ENCODE measurements around the gene PPP1R15B.
"Not testable (repeated sequence)": the region's sequence is repeated elsewhere in the genome, so short reads cannot be mapped to it uniquely, and the experiment has no call there.

PPP1R15B gene

DNA sequence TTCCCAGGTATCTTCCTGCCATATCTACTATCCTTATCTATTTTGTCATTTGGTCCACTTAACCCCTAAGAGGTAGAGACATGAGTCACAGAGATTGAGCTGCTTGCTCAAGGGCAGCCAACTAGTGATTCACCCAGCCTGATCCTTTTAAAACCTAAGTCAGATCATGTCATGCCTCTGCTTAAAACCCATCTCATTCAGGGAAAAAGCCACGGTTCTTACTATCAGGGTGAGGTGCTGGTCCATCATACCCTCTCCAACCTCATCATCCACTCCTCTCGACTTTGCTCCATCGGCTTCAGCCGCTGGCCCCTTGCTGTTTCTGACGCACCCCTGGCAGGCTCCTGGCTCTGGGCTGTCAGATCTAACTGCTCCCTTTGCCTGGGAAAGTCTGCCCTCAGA is 14.4 kb upstream of the PPP1R15B start:
- H3K4me3 ChIP-seq (ENCODE audit: insufficient read depth, low read length, poor library complexity, severe bottlenecking) = no peak overlapping the region

GRCh38 chr1:204424621-204425020 is 13.0 kb upstream of the PPP1R15B start:
- Histone ChIP-seq H3K27me3 (ENCODE audit: low read length) (no peaks in the 10 kb centered on the region), H3K9me3 (ENCODE audit: insufficient read depth, low read length) (no peaks in the 10 kb centered on the region), H3K27ac (ENCODE audit: low read depth, low read length) (no peak overlapping the region), H3F3A (ENCODE audit: insufficient read depth) (no peaks in the 10 kb centered on the region), H2AFZ (ENCODE audit: low read depth, low read length, severe bottlenecking) (no peak overlapping the region), H3K79me2 (ENCODE audit: insufficient read depth, low read length) (no peaks in the 10 kb centered on the region), H3K4me2 (ENCODE audit: low read depth, low read length, poor library complexity, severe bottlenecking) (no peak overlapping the region), H3K36me3 (ENCODE audit: low read length) (no peaks in the 10 kb centered on the region), H3K9me2 (replicated peaks; ENCODE audit: insufficient read depth, low read length) (no peaks in the 10 kb centered on the region), H3K4me3 (ENCODE audit: insufficient read depth, low read length, poor library complexity, severe bottlenecking) (no peak overlapping the region), H4K20me1 (ENCODE audit: low read depth, low read length) (no peaks in the 10 kb centered on the region), H3K9ac (ENCODE audit: low read length) (no peak overlapping the region)
- no peak for TF ChIP-seq CTCF (IDR thresholded peaks at IDR 0.05; ENCODE audit: insufficient read depth, low read length, poor library complexity, severe bottlenecking)
- TF ChIP-seq EZH2phosphoT487 (conservative IDR thresholded peaks at IDR 0.05; ENCODE audit: low read length) = no peak

More for the DNA sequence above, 14.4 kb upstream of the PPP1R15B start:
- Histone ChIP-seq H4K20me1 (ENCODE audit: low read depth, low read length) (no peaks in the 10 kb centered on the region), H3K9me2 (replicated peaks; ENCODE audit: insufficient read depth, low read length) (no peaks in the 10 kb centered on the region), H3K9me3 (ENCODE audit: insufficient read depth, low read length) (no peaks in the 10 kb centered on the region), H3K36me3 (ENCODE audit: low read length) (no peaks in the 10 kb centered on the region), H3K27ac (ENCODE audit: low read depth, low read length) (no peak overlapping the region), H3F3A (ENCODE audit: insufficient read depth) (no peaks in the 10 kb centered on the region), H3K27me3 (ENCODE audit: low read length) (no peaks in the 10 kb centered on the region), H3K79me2 (ENCODE audit: insufficient read depth, low read length) (no peaks in the 10 kb centered on the region), H3K9ac (ENCODE audit: low read length) (no peak overlapping the region), H2AFZ (ENCODE audit: low read depth, low read length, severe bottlenecking) (no peak overlapping the region), H3K4me2 (ENCODE audit: low read depth, low read length, poor library complexity, severe bottlenecking) (no peak overlapping the region)
- TF ChIP-seq EZH2phosphoT487 (conservative IDR thresholded peaks at IDR 0.05; ENCODE audit: low read length) (no peak), CTCF (IDR thresholded peaks at IDR 0.05; ENCODE audit: insufficient read depth, low read length, poor library complexity, severe bottlenecking) (no peak)

GRCh38 chr1:204422061-204422705 is 10.6 kb upstream of the PPP1R15B start:
- H3K27ac ChIP-seq (ENCODE audit: low read depth, low read length); H3F3A ChIP-seq (ENCODE audit: insufficient read depth); H3K36me3 ChIP-seq (ENCODE audit: low read length); H3K9me3 ChIP-seq (ENCODE audit: insufficient read depth, low read length); H3K4me3 ChIP-seq (ENCODE audit: insufficient read depth, low read length, poor library complexity, severe bottlenecking); H2AFZ ChIP-seq (ENCODE audit: low read depth, low read length, severe bottlenecking); H3K9me2 ChIP-seq (replicated peaks; ENCODE audit: insufficient read depth, low read length); H3K79me2 ChIP-seq (ENCODE audit: insufficient read depth, low read length); H4K20me1 ChIP-seq (ENCODE audit: low read depth, low read length); H3K9ac ChIP-seq (ENCODE audit: low read length); H3K27me3 ChIP-seq (ENCODE audit: low read length); H3K4me2 ChIP-seq (ENCODE audit: low read depth, low read length, poor library complexity, severe bottlenecking): not testable (repeated sequence)

DNA sequence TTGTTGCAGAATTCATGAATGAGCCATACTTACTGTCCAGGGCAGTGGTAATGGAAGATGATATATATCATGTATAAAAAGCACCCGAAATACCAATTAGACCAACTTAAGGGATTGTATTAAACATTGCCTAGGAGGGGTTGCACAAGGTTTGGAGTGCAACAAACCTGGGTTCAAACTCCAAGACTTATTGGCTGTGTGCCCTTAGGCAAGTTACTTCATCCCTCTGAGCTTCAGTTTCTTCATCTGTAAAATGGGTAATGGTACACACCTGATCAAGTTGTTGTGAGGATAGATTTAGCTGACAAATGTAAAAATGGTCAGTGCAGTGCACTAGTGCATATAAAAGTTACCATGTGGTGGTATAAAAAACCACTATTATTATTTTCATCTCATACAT is 9.8 kb upstream of the PPP1R15B start:
- Histone ChIP-seq H3K9me3 (ENCODE audit: insufficient read depth, low read length) (no peaks in the 10 kb centered on the region), H3K4me2 (ENCODE audit: low read depth, low read length, poor library complexity, severe bottlenecking) (no peak overlapping the region)

More for the DNA sequence above, 9.8 kb upstream of the PPP1R15B start:
- Histone ChIP-seq H3K9me2 (replicated peaks; ENCODE audit: insufficient read depth, low read length) (no peaks in the 10 kb centered on the region), H3K27ac (ENCODE audit: low read depth, low read length) (no peak overlapping the region), H3K79me2 (ENCODE audit: insufficient read depth, low read length) (no peaks in the 10 kb centered on the region), H3F3A (ENCODE audit: insufficient read depth) (no peaks in the 10 kb centered on the region), H3K4me3 (ENCODE audit: insufficient read depth, low read length, poor library complexity, severe bottlenecking) (no peak overlapping the region), H3K9ac (ENCODE audit: low read length) (no peak overlapping the region), H3K36me3 (ENCODE audit: low read length) (no peaks in the 10 kb centered on the region), H4K20me1 (ENCODE audit: low read depth, low read length) (no peaks in the 10 kb centered on the region), H2AFZ (ENCODE audit: low read depth, low read length, severe bottlenecking) (no peak overlapping the region), H3K27me3 (ENCODE audit: low read length) (no peaks in the 10 kb centered on the region)
- TF ChIP-seq EZH2phosphoT487 (conservative IDR thresholded peaks at IDR 0.05; ENCODE audit: low read length) = no peak
- TF ChIP-seq CTCF (IDR thresholded peaks at IDR 0.05; ENCODE audit: insufficient read depth, low read length, poor library complexity, severe bottlenecking) = no peak

Measured in SU-DHL-6 (cell line).